ENCODE results near the gene VWA5A. TPM values are rescaled to one million over a fixed set of nuclear protein-coding genes. Genes with fewer than 3 reads are reported as not detected.

VWA5A gene
- total RNA-seq, 4 donors from 2014 or later, result 19.5 to 23.5 (median 21.3) TPM

GRCh38 chr11:124080327-124081001 lies 34.8 kb upstream of the VWA5A start:
- Histone ChIP-seq H3K36me3 (no peaks in the 10 kb centered on the region), H3K4me3 (replicated peaks in 1 of 3) (no peak overlapping the region), H3K9me3 (no peaks in the 10 kb centered on the region), H3K27ac (no peak overlapping the region), H3K27me3 (no peaks in the 10 kb centered on the region), H3K4me1 (peaks cover 5% of the 10 kb centered on the region in 2 donors)
- DNase-seq, result no peak
- TF ChIP-seq CTCF (IDR thresholded peaks at IDR 0.05), result no peak
- no peak for TF ChIP-seq POLR2A (IDR thresholded peaks at IDR 0.05)
- 77% methylated on average over 8 of the region's 8 CpGs for WGBS, 2 donors
- intact Hi-C loops (cut with DNase I), result no loop called here

- Histone ChIP-seq H3K36me3 (no peaks in the 10 kb centered on the region), H3K9me3 (no peaks in the 10 kb centered on the region), H3K27me3 (no peaks in the 10 kb centered on the region), H3K27ac (no peak overlapping the region), H3K4me3 (replicated peaks in 1 of 3) (no peak overlapping the region), H3K4me1 (no peaks in the 10 kb centered on the region)
- WGBS, 2 donors, result 89 to 90% methylated on average over 3 of the region's 3 CpGs
- no peak for DNase-seq
- TF ChIP-seq CTCF (IDR thresholded peaks at IDR 0.05), result no peak
- TF ChIP-seq POLR2A (IDR thresholded peaks at IDR 0.05), result no peak
- intact Hi-C loops (cut with DNase I), result no loop called here
Measured at GRCh38 chr11:124081483-124081882, 33.8 kb upstream of the VWA5A start.

- intact Hi-C loops (cut with DNase I), result no loop called here
- Histone ChIP-seq H3K36me3 (no peaks in the 10 kb centered on the region), H3K4me1 (no peaks in the 10 kb centered on the region), H3K27ac (no peak overlapping the region), H3K9me3 (no peaks in the 10 kb centered on the region), H3K4me3 (replicated peaks in 1 of 3) (no peak overlapping the region), H3K27me3 (no peaks in the 10 kb centered on the region)
- 86 to 94% methylated on average over 4 of the region's 4 CpGs for WGBS, 2 donors
- TF ChIP-seq POLR2A (IDR thresholded peaks at IDR 0.05) (no peak), CTCF (IDR thresholded peaks at IDR 0.05) (no peak)
- DNase-seq, result no peak
Measured at GRCh38 chr11:124082371-124082770, 32.9 kb upstream of the VWA5A start.

- Histone ChIP-seq H3K9me3 (no peaks in the 10 kb centered on the region), H3K36me3 (no peaks in the 10 kb centered on the region), H3K4me3 (replicated peaks in 1 of 3) (no peak overlapping the region), H3K4me1 (no peaks in the 10 kb centered on the region), H3K27me3 (no peaks in the 10 kb centered on the region), H3K27ac (no peak overlapping the region)
- DNase-seq, result no peak
- intact Hi-C loops (cut with DNase I), result no loop called here
- no peak for TF ChIP-seq CTCF (IDR thresholded peaks at IDR 0.05)
- TF ChIP-seq POLR2A (IDR thresholded peaks at IDR 0.05), result no peak
- 81 to 82% methylated on average over 3 of the region's 3 CpGs for WGBS, 2 donors
Measured at GRCh38 chr11:124085583-124085982, 29.7 kb upstream of the VWA5A start.

- Histone ChIP-seq H3K27ac (no peak overlapping the region), H3K27me3 (no peaks in the 10 kb centered on the region), H3K4me3 (replicated peaks in 1 of 3) (no peak overlapping the region), H3K36me3 (no peaks in the 10 kb centered on the region), H3K9me3 (no peaks in the 10 kb centered on the region), H3K4me1 (no peaks in the 10 kb centered on the region)
- intact Hi-C loops (cut with DNase I), result no loop called here
- TF ChIP-seq CTCF (IDR thresholded peaks at IDR 0.05) (no peak), POLR2A (IDR thresholded peaks at IDR 0.05) (no peak)
- no peak for DNase-seq
- WGBS, 2 donors, result 54 to 60% methylated on average over 10 of the region's 10 CpGs
Measured at GRCh38 chr11:124085997-124086846, 29.0 kb upstream of the VWA5A start.
